ENCODE data around the gene QSER1.

Gene QSER1

GRCh38 chr11:32895471-32895870, 2.9 kb downstream of the QSER1 start:
- Mint-ChIP-seq H3K27ac (no peak overlapping the region), H3K36me3 (peaks cover 6 to 20% of the 10 kb centered on the region in 2 donors), H3K4me3 (no peak overlapping the region), H3K4me1 (peaks cover 25 to 49% of the 10 kb centered on the region in 2 donors), H3K27me3 (no peaks in the 10 kb centered on the region), H3K9me3 (no peaks in the 10 kb centered on the region)
- no peak for ATAC-seq (replicated peaks)
- DNase-seq: no peak

GRCh38 chr11:32897103-32897502, 4.5 kb downstream of the QSER1 start:
- ATAC-seq (replicated peaks) (no peak), DNase-seq (no peak)
- no peak overlapping the region for H3K4me3 Mint-ChIP-seq
- no peaks in the 10 kb centered on the region for H3K9me3 Mint-ChIP-seq
- H3K36me3 Mint-ChIP-seq: peaks cover 9 to 24% of the 10 kb centered on the region in 2 donors
- peaks cover 28 to 52% of the 10 kb centered on the region in 2 donors for H3K4me1 Mint-ChIP-seq
- H3K27me3 Mint-ChIP-seq: no peaks in the 10 kb centered on the region
- H3K27ac Mint-ChIP-seq: no peak overlapping the region

GRCh38 chr11:32899438-32899837, 6.8 kb downstream of the QSER1 start:
- no peak overlapping the region for H3K4me3 Mint-ChIP-seq
- no peak overlapping the region for H3K27ac Mint-ChIP-seq
- no peaks in the 10 kb centered on the region for H3K27me3 Mint-ChIP-seq
- no peak for DNase-seq
- H3K36me3 Mint-ChIP-seq: peaks cover 5 to 25% of the 10 kb centered on the region in 2 donors
- peaks cover 29 to 53% of the 10 kb centered on the region in 2 donors for H3K4me1 Mint-ChIP-seq
- H3K9me3 Mint-ChIP-seq: no peaks in the 10 kb centered on the region
- no peak for ATAC-seq (replicated peaks)

- Mint-ChIP-seq H3K4me3 (no peak overlapping the region), H3K27me3 (no peaks in the 10 kb centered on the region), H3K9me3 (no peaks in the 10 kb centered on the region), H3K27ac (no peak overlapping the region), H3K4me1 (peaks cover 26 to 45% of the 10 kb centered on the region in 2 donors), H3K36me3 (peaks cover 5 to 25% of the 10 kb centered on the region in 2 donors)
- DNase-seq (no peak), ATAC-seq (replicated peaks) (no peak)
Observed at GRCh38 chr11:32902089-32902665, 9.6 kb downstream of the QSER1 start.

- H3K36me3 Mint-ChIP-seq: peaks cover 7 to 21% of the 10 kb centered on the region in 2 donors
- peaks cover 0 to 2% of the 10 kb centered on the region in 2 donors for H3K9me3 Mint-ChIP-seq
- H3K27ac Mint-ChIP-seq: no peak overlapping the region
- H3K4me1 Mint-ChIP-seq: peaks cover 16 to 42% of the 10 kb centered on the region in 2 donors
- ATAC-seq (replicated peaks) (no peak), DNase-seq (no peak)
- no peaks in the 10 kb centered on the region for H3K27me3 Mint-ChIP-seq
- H3K4me3 Mint-ChIP-seq: no peak overlapping the region
Observed at GRCh38 chr11:32905028-32905667, 12.5 kb downstream of the QSER1 start.

- Mint-ChIP-seq H3K4me1 (peaks cover 7 to 26% of the 10 kb centered on the region in 2 donors), H3K36me3 (peaks cover 17 to 27% of the 10 kb centered on the region in 2 donors), H3K27ac (no peak overlapping the region), H3K27me3 (no peaks in the 10 kb centered on the region), H3K9me3 (peaks cover 3 to 5% of the 10 kb centered on the region in 2 donors), H3K4me3 (no peak overlapping the region)
- DNase-seq (no peak), ATAC-seq (replicated peaks) (no peak)
Observed at GRCh38 chr11:32908619-32909018, 16.0 kb downstream of the QSER1 start.

GRCh38 chr11:32911413-32911812, 18.8 kb downstream of the QSER1 start:
- Mint-ChIP-seq H3K27me3 (no peaks in the 10 kb centered on the region), H3K4me3 (no peak overlapping the region), H3K9me3 (peaks cover 3 to 5% of the 10 kb centered on the region in 2 donors), H3K36me3 (peaks cover 17 to 27% of the 10 kb centered on the region in 2 donors), H3K4me1 (peaks cover 5 to 18% of the 10 kb centered on the region in 2 donors), H3K27ac (no peak overlapping the region)
- ATAC-seq (replicated peaks) (no peak), DNase-seq (no peak)

- Mint-ChIP-seq H3K4me1 (peaks cover 11 to 14% of the 10 kb centered on the region in 2 donors), H3K4me3 (no peak overlapping the region), H3K27me3 (no peaks in the 10 kb centered on the region), H3K9me3 (peaks cover 3 to 5% of the 10 kb centered on the region in 2 donors), H3K27ac (no peak overlapping the region), H3K36me3 (peaks cover 17 to 26% of the 10 kb centered on the region in 2 donors)
- no peak for DNase-seq
- ATAC-seq (replicated peaks): no peak
Observed at GRCh38 chr11:32913445-32913844, 20.8 kb downstream of the QSER1 start.

- peaks cover 0 to 3% of the 10 kb centered on the region in 2 donors for H3K9me3 Mint-ChIP-seq
- no peak overlapping the region for H3K27ac Mint-ChIP-seq
- ATAC-seq (replicated peaks): no peak
- H3K4me1 Mint-ChIP-seq: peaks cover 12 to 13% of the 10 kb centered on the region in 2 donors
- no peak for DNase-seq
- H3K27me3 Mint-ChIP-seq: no peaks in the 10 kb centered on the region
- H3K36me3 Mint-ChIP-seq: peaks cover 14 to 17% of the 10 kb centered on the region in 2 donors
- no peak overlapping the region for H3K4me3 Mint-ChIP-seq
Observed at GRCh38 chr11:32916361-32916760, 23.8 kb downstream of the QSER1 start.

GRCh38 chr11:32916994-32917393, 24.4 kb downstream of the QSER1 start:
- no peak for ATAC-seq (replicated peaks)
- no peaks in the 10 kb centered on the region for H3K27me3 Mint-ChIP-seq
- DNase-seq: no peak
- H3K9me3 Mint-ChIP-seq: peaks cover 0 to 1% of the 10 kb centered on the region in 2 donors
- no peak overlapping the region for H3K27ac Mint-ChIP-seq
- peaks cover 8 to 12% of the 10 kb centered on the region in 2 donors for H3K36me3 Mint-ChIP-seq
- no peak overlapping the region for H3K4me3 Mint-ChIP-seq
- peaks cover 12 to 14% of the 10 kb centered on the region in 2 donors for H3K4me1 Mint-ChIP-seq

GRCh38 chr11:32918427-32918826, 25.8 kb downstream of the QSER1 start:
- no peak overlapping the region for H3K27ac Mint-ChIP-seq

GRCh38 chr11:32919338-32919737, 26.7 kb downstream of the QSER1 start:
- Mint-ChIP-seq H3K27ac (no peak overlapping the region), H3K9me3 (no peaks in the 10 kb centered on the region), H3K4me3 (no peak overlapping the region), H3K4me1 (peaks cover 13 to 23% of the 10 kb centered on the region in 2 donors), H3K27me3 (no peaks in the 10 kb centered on the region), H3K36me3 (peaks cover 6 to 7% of the 10 kb centered on the region in 2 donors)
- ATAC-seq (replicated peaks) (no peak), DNase-seq (no peak)

More at GRCh38 chr11:32918427-32918826, 25.8 kb downstream of the QSER1 start:
- Mint-ChIP-seq H3K27me3 (no peaks in the 10 kb centered on the region), H3K4me3 (no peak overlapping the region), H3K36me3 (peaks cover 7 to 9% of the 10 kb centered on the region in 2 donors), H3K4me1 (peaks cover 13 to 23% of the 10 kb centered on the region in 2 donors), H3K9me3 (no peaks in the 10 kb centered on the region)
- no peak for DNase-seq
- no peak for ATAC-seq (replicated peaks)

GRCh38 chr11:32920570-32920969, 28.0 kb downstream of the QSER1 start:
- H3K4me1 Mint-ChIP-seq: peaks cover 14 to 23% of the 10 kb centered on the region in 2 donors
- H3K36me3 Mint-ChIP-seq: peaks cover 6 to 7% of the 10 kb centered on the region in 2 donors
- no peaks in the 10 kb centered on the region for H3K9me3 Mint-ChIP-seq
- DNase-seq (no peak), ATAC-seq (replicated peaks) (peak in 1 of 2 donors; percentile 46)
- no peak overlapping the region for H3K27ac Mint-ChIP-seq
- no peaks in the 10 kb centered on the region for H3K27me3 Mint-ChIP-seq
- no peak overlapping the region for H3K4me3 Mint-ChIP-seq

GRCh38 chr11:32921204-32921603, 28.6 kb downstream of the QSER1 start:
- Mint-ChIP-seq H3K4me3 (no peak overlapping the region), H3K4me1 (peaks cover 14 to 23% of the 10 kb centered on the region in 2 donors), H3K27ac (no peak overlapping the region), H3K9me3 (no peaks in the 10 kb centered on the region), H3K27me3 (no peaks in the 10 kb centered on the region), H3K36me3 (peaks cover 6 to 7% of the 10 kb centered on the region in 2 donors)
- DNase-seq (no peak), ATAC-seq (replicated peaks) (peak in 1 of 2 donors; percentile 33)

GRCh38 chr11:32931606-32932005, 39.0 kb downstream of the QSER1 start:
- no peak for ATAC-seq (replicated peaks)
- peaks cover 0 to 2% of the 10 kb centered on the region in 2 donors for H3K4me1 Mint-ChIP-seq
- no peak overlapping the region for H3K4me3 Mint-ChIP-seq
- no peak for DNase-seq
- H3K27me3 Mint-ChIP-seq: no peaks in the 10 kb centered on the region
- H3K27ac Mint-ChIP-seq: no peak overlapping the region
- peaks cover 35 to 43% of the 10 kb centered on the region in 2 donors for H3K36me3 Mint-ChIP-seq
- no peaks in the 10 kb centered on the region for H3K9me3 Mint-ChIP-seq
